ENCODE data around the gene GPX4.

- no peak for TF ChIP-seq EZH2phosphoT487 (IDR thresholded peaks at IDR 0.05; ENCODE audit: borderline replicate concordance, low read depth, low read length)
- TF ChIP-seq, protein P1, sequence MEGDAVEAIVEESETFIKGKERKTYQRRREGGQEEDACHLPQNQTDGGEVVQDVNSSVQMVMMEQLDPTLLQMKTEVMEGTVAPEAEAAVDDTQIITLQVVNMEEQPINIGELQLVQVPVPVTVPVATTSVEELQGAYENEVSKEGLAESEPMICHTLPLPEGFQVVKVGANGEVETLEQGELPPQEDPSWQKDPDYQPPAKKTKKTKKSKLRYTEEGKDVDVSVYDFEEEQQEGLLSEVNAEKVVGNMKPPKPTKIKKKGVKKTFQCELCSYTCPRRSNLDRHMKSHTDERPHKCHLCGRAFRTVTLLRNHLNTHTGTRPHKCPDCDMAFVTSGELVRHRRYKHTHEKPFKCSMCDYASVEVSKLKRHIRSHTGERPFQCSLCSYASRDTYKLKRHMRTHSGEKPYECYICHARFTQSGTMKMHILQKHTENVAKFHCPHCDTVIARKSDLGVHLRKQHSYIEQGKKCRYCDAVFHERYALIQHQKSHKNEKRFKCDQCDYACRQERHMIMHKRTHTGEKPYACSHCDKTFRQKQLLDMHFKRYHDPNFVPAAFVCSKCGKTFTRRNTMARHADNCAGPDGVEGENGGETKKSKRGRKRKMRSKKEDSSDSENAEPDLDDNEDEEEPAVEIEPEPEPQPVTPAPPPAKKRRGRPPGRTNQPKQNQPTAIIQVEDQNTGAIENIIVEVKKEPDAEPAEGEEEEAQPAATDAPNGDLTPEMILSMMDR (conservative IDR thresholded peaks at IDR 0.05; ENCODE audit: low read length), result no peak
Observed at GRCh38 chr19:1091544-1092175, 12.1 kb upstream of the GPX4 start.

Data from OCI-LY7 (cell line).